Measurements from ENCODE around the gene HIP1.

DNA sequence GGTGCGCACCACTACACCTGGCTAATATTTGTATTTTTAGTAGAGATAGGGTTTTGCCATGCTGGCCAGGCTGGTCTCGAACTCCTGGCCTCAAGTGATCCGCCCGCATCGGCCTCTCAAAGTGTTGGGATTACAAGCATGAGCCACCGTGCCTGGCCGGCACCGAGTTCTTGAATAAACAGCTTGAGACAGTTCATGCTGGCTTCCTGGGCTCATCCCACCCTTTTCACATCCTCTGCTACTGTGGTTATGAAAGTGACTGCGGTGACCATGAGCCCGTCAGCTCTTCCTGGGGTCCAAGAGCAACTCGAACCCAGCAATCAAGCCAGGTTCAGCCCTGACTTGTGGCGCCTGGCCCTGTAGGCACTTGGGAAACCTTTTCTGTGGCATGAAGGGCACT, 38.7 kb downstream of the HIP1 start:
- TF ChIP-seq EP300 (IDR thresholded peaks at IDR 0.05; ENCODE audit: borderline replicate concordance): no peak
- TF ChIP-seq, protein P1, sequence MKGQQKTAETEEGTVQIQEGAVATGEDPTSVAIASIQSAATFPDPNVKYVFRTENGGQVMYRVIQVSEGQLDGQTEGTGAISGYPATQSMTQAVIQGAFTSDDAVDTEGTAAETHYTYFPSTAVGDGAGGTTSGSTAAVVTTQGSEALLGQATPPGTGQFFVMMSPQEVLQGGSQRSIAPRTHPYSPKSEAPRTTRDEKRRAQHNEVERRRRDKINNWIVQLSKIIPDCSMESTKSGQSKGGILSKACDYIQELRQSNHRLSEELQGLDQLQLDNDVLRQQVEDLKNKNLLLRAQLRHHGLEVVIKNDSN (IDR thresholded peaks at IDR 0.05): no peak

Measured in Ishikawa (cell line).